Activated CD4-positive, alpha-beta T cell treated with anti-CD3 and anti-CD28 coated beads, Interleukin-10, Interleukin-2, amounts not matched to agents 100 ng/mL and 50 ng/mL, durations not matched to agents 16 hours and 8 hours (primary cell): ENCODE measurements around the gene ITGB2.
"Not testable (repeated sequence)": the region's sequence is repeated elsewhere in the genome, so short reads cannot be mapped to it uniquely, and the experiment has no call there.

ENCODE experiments used
- DNase-seq: peaks from one replicate; pipeline ENCODE4 v3.0.0-alpha.2; 2020

Gene ITGB2

GRCh38 chr21:44940116-44940631, 19.5 kb upstream of the ITGB2 start:
- DNase-seq = no peak

DNA sequence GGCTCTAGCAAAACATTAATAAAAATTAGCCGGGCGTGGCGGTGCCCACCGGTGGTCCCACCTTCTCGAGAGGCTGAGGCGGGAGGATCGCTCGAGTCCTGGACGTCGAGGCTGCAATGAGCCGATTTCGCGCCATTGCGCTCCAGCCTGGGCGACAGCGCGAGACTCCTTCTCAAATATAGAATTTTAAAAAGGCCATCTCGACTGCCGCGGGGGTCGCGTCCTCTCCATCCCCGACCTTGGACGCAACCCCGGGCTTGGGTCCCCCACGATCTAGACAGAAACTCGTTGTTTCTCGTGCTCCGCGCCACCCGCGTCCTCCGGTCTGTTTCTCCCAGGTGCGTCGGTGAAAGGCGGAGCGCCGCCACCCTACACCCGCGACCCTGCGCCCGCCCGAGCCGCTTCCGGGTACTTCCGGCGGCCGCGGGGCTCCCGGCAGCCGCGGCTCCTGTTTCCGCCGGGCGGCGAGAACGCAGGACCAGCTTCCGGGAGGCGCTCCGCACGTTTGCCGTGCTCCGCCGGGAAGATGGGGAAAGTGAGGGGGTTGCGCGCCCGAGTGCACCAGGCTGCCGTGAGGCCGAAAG, 18.9 kb upstream of the ITGB2 start, which contains the start of gene SLX9:
SLX9 (plus strand) TSS at position 498 of the 584 bp plus-strand sequence; CDS start at position 527, 29 bp downstream.
- peak; percentile 90 for DNase-seq

DNA sequence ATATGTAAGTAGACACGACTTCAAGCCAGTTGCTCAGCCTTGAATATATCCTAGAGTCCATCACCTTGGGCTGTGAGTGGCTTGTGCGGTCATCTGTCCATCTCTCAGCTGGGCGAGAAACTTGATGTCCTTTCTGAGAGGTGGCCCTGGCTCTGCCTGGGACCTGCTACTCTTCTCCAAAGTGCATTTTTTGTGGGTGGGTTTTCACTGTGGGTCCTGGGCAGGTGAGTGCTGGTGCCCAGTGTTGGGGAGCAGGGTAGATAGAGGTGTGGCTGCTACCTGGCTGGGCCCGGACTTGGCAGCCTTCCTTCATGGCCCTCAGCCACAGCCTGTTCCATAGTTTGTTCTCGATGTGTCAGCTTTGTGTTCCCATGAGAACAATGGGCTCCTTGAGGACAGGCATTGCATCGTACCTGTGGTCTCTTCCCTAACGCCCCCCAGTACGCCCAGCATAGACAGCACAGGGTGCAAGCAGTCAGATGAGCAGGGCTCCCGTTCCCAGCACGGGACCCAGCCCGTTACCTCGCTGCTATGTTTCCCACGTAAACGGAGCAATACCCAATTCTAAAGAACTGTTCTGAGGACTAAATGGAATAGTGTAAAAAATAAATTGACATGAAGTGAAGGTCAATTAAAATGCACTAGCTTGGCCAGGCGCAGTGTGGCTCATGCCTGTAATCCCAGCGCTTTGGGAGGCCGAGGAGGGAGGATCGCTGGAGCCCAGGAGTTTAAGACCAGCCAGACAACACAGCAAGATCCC, 18.3 kb upstream of the ITGB2 start:
- DNase-seq = no peak

GRCh38 chr21:44935533-44935927, 14.8 kb upstream of the ITGB2 start:
- no peak for DNase-seq

GRCh38 chr21:44934797-44935532, 14.3 kb upstream of the ITGB2 start:
- DNase-seq = no peak

- DNase-seq = no peak
Observed at GRCh38 chr21:44934276-44934675, 13.6 kb upstream of the ITGB2 start.

GRCh38 chr21:44933918-44934260, 13.2 kb upstream of the ITGB2 start:
- DNase-seq = no peak

DNA sequence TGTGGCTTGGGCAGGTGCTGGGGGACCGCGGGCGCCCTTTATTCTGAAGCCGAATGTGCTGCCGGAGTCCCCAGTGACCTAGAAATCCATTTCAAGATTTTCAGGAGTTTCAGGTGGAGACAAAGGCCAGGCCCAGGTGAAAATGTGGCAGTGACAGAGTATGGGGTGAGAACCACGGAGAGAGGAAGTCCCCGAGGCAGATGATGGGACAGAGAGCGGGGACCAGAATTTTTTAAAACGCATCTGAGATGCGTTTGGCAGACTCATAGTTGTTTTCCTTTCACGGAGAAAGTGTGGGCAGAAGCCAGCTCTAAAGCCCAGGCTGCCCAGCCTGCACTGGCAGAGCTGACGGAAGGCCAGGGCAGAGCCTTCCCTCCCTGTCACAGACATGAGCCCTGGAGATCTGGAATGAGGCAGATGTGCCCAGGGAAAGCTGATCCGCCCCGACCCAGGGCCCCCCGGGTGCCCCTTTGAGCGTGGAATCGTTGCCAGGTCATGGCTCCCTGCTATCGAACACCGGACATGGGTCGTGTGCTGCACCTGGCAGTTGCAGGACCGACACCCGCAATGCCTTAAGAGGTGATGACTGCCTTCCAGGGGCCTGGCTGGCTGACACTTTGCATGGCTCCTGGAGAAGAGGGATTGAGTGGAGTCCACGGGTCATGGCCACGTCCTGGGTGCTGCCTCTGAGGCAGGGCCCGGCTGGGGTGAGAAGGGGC, 12.7 kb upstream of the ITGB2 start:
- no peak for DNase-seq

DNA sequence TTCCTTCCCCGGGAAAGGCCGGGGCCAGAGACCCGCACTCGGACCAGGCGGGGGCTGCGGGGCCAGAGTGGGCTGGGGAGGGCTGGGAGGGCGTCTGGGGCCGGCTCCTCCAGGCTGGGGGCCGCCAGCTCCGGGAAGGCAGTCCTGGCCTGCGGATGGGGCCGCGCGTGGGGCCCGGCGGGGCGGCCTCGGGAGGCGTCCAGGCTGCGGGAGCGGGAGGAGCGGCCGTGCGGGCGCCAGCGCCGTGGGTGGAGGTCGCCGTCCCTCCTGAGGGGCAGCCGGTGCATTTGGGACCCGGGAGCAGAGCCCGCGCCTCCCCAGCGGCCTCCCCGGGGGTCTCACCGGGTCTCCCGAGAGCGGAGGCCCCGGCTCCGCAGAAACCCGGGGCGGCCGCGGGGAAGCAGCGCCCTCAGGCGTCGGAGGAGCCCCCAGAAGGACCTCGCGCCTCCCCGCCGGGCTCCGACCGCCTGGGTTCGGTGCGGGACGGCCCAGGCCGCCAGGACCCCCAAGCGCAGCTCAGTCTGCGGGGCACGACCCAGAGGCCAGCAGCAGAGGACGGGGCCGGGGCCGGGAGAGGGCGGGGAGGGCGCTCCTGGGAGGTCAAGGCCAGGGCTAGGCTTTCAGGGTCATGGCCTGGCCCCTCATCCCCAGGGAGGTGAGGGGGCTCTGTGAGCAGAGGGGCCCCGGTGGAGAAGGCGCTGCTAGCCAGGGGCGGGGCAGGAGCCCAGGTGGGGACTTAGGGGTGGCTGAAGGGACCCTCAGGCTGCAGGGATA, 11.9 kb upstream of the ITGB2 start:
- DNase-seq = peak; percentile 67

GRCh38 chr21:44931501-44932407, 11.1 kb upstream of the ITGB2 start:
- no peak for DNase-seq

DNA sequence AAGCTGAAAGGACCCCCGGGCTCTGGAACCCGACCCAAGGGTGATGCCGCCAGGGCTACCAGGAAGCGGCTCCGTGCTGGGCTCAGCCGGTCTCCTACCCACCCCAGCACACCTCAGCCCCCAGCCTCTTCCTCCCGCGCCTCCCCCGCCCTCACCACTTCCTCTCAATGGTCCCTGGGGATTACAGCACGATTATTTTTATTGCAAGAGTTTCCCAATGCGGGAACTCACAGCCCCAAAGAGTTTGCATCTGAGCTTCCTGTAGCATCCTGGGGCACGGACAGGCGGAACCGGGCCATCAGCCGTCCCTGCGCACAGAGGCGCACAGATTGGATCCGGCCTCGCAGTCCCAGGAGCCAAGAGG, 10.4 kb upstream of the ITGB2 start:
- DNase-seq = peak; percentile 55

- DNase-seq = peak; percentile 65
Observed at GRCh38 chr21:44930543-44930981, 9.9 kb upstream of the ITGB2 start.

- DNase-seq = no peak
Observed at GRCh38 chr21:44929799-44930542, 9.3 kb upstream of the ITGB2 start.

- DNase-seq = no peak
Observed at GRCh38 chr21:44929242-44929798, 8.6 kb upstream of the ITGB2 start.

DNA sequence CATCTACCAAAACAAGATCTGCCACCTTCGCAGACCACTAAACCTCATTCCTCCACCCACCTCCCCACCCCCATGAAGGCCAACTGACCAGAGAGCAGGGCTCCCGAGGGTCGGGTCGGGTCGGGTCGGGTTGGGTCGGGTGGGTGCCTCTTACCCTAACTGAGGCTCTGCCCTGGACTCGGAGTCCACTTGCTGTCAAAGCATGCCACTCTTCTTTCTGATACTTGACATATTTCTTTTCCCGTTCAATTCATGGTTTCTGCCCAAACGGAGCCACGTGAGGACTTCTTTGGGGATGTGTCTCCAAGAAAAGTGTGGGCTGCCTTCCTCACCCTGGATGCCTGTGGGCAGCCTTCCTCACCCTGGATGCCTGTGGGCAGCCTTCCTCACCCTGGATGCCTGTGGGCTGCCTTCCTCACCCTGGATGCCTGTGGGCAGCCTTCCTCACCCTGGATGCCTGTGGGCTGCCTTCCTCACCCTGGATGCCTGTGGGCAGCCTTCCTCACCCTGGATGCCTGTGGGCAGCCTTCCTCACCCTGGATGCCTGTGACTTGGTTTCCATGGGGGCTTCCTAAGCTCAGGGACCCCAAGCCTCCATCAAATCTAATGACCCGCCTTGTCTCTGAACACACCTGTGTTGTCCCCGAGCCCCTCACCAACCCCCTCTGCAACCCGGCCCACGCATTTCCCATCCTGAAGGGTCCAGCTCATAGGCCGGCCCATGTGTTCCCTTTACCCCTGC, 8.0 kb upstream of the ITGB2 start:
- not testable (repeated sequence) for DNase-seq

- peak; percentile 93 for DNase-seq
Observed at GRCh38 chr21:44927587-44928461, 7.1 kb upstream of the ITGB2 start.

DNA sequence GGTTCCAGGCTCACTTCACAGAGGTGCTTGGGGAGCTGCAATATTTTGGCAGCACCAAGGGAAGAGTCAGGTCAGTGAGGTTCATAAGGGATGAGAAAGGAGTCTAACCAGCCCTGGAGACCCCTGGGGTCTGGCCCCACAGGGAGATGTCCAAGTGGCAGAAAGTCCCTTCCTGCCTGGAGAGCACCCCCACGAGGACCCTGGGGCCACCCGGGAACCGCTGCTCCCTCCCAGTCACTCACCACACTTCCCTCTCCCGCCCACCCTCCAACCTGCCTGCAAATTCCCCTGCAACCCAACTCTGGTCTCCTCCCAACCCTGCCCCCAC, 6.5 kb upstream of the ITGB2 start:
- DNase-seq = no peak

DNA sequence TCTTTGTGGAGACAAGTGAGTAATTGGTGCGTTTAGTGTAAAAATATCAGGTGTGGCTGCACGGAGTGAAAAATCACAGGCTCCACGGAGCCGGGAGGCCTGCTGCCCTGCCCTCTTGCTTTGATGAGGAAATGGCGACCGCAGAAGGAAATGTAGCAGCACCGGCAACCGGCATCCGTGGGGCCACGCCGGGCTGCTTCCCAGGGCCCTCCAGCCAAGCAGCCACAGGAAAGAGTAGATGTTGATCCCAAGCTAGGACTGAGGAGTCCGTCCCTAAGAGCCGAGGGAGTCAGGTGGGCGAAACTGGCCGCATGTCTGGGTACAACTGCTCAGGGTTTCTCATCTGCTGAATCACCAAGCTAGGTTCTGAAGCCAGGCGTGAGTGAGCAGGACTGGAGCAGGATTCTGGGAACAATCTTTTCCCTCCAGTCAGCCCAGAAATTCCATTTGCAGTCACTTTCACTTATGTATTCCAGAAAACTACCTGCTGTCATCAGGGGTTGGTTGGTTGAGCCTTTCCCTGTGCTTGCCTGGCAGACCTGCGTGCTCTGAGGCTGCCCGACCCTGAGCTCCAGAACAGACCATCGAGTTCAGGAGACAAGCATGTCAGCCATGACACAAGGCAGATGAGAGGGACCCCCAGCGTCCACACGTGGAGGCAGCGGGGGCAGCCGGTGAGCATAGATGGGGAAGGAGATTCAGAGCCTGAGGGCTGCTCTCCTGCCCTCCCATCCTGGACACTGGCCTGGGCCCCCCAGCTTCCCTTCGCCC, 5.8 kb upstream of the ITGB2 start:
- DNase-seq = peak; percentile 63
